H1 (cell line): Measurements from ENCODE around the gene ASTN2. TPM values are rescaled to one million over a fixed set of nuclear protein-coding genes. Genes with fewer than 3 reads are reported as not detected.

ENCODE experiments used
- CTCF ChIA-PET: fragments of 300-600 bp; sonication (Branson Sonifier 250); formaldehyde crosslinking; loops from one replicate; lab custom pipeline; 2021; ENCODE audit not compliant: partially characterized antibody; lab: Charles Lee
- POLR2A ChIA-PET: fragments of 300-600 bp; sonication (Branson Sonifier 250); formaldehyde crosslinking; loops from one replicate; lab custom pipeline; 2021; ENCODE audit warnings: inconsistent platforms; ENCODE audit not compliant: partially characterized antibody; lab: Charles Lee
- DNase-seq, 2 experiments: peaks; one replicate each; pipeline versions ENCODE4 v3.0.0 to v3.0.0-alpha.2; 2010 to 2022; ENCODE audit warnings: low spot score in 2 of 2, low read depth in 1 of 2, mixed read lengths in 1 of 2
- FAIRE-seq: peaks from 2 replicates; lab custom pipeline; 2011; peaks lifted over from hg19 to GRCh38; lab: Jason Lieb, UNC
- H2AFZ ChIP-seq: 2 replicates; pipeline ENCODE4 v1.8.1; 2012; ENCODE audit warnings: low read length, inconsistent platforms
- H2AK5ac ChIP-seq: 2 replicates; pipeline ENCODE4 v1.6.1; 2013; ENCODE audit warnings: low read depth, low read length
- H2BK120ac ChIP-seq: replicated peaks from 2 replicates; pipeline ENCODE3; 2013; ENCODE audit warnings: low read depth, low read length, inconsistent platforms
- H2BK12ac ChIP-seq: 2 replicates; pipeline ENCODE4 v1.6.1; 2013; ENCODE audit warnings: low read depth, low read length
- H2BK15ac ChIP-seq: 2 replicates; pipeline ENCODE4 v1.6.1; 2013; ENCODE audit warnings: low read length
- H2BK20ac ChIP-seq: 2 replicates; pipeline ENCODE4 v1.6.1; 2013; ENCODE audit warnings: low read length
- H2BK5ac ChIP-seq: 2 replicates; pipeline ENCODE4 v1.6.1; 2013; ENCODE audit warnings: low read depth, low read length
- H3K14ac ChIP-seq: 2 replicates; pipeline ENCODE4 v1.6.1; 2013; ENCODE audit warnings: inconsistent platforms; ENCODE audit not compliant: insufficient read length
- H3K18ac ChIP-seq: 2 replicates; pipeline ENCODE4 v1.6.1; 2013; ENCODE audit warnings: low read length; ENCODE audit errors: extremely low read depth
- H3K23ac ChIP-seq: 2 replicates; pipeline ENCODE4 v1.6.1; 2013; ENCODE audit warnings: inconsistent platforms; ENCODE audit not compliant: insufficient read length
- H3K23me2 ChIP-seq: 2 replicates; pipeline ENCODE4 v1.6.1; 2013; ENCODE audit warnings: low read depth, low read length
- H3K27ac ChIP-seq: 2 replicates; pipeline ENCODE4 v1.6.1; 2011; ENCODE audit warnings: low read depth, low read length, inconsistent platforms
- H3K27me3 ChIP-seq, 4 experiments: replicated peaks in 1 of 4; 1 replicate in 1 of 4; 2 replicates in 3 of 4; pipeline versions ENCODE4 v1.6.1 to v1.8.1; 2011 to 2013; ENCODE audit warnings: low read length in 3 of 4, mild to moderate bottlenecking in 3 of 4, inconsistent platforms in 2 of 4, mixed read lengths in 2 of 4, moderate library complexity in 1 of 4; ENCODE audit not compliant: control insufficient read depth in 3 of 4, insufficient read depth in 3 of 4; ENCODE audit errors: extremely low read depth in 1 of 4
- H3K36me3 ChIP-seq, 4 experiments: 2 replicates each; pipeline versions ENCODE4 v1.6.1 to v1.8.1; 2011 to 2013; ENCODE audit warnings: mild to moderate bottlenecking in 4 of 4, low read length in 3 of 4, moderate library complexity in 2 of 4, control low read depth in 1 of 4, inconsistent platforms in 1 of 4; ENCODE audit not compliant: insufficient read depth in 4 of 4, control insufficient read depth in 2 of 4
- H3K4ac ChIP-seq: replicated peaks from 2 replicates; pipeline ENCODE3; 2013; ENCODE audit warnings: low read length, low read depth, mixed read lengths, inconsistent platforms; ENCODE audit not compliant: insufficient read length
- H3K4me1 ChIP-seq, 4 experiments: replicated peaks in 1 of 4; 1 replicate in 1 of 4; 2 replicates in 3 of 4; pipeline versions ENCODE4 v1.6.1 to v1.8.1; 2011 to 2013; ENCODE audit warnings: low read length in 3 of 4, inconsistent platforms in 2 of 4, mixed read lengths in 1 of 4; ENCODE audit not compliant: insufficient read depth in 4 of 4, control insufficient read depth in 3 of 4
- H3K4me2 ChIP-seq, 2 experiments: 2 replicates each; pipeline versions ENCODE4 v1.6.1 to v1.8.1; 2011 to 2013; ENCODE audit warnings: low read depth in 2 of 2, low read length in 2 of 2, control low read depth in 1 of 2, inconsistent platforms in 1 of 2, mild to moderate bottlenecking in 1 of 2; ENCODE audit not compliant: insufficient read depth in 1 of 2
- H3K4me3 ChIP-seq, 4 experiments: fragments of 200-600, 300-600 bp in 1 of 4; sonication (generic), shearing (Covaris generic), sonication (Bioruptor Twin) in 1 of 4; 2 replicates each; pipeline versions ENCODE4 v1.5.1 to v1.8.1; 2011 to 2016; ENCODE audit warnings: low read length in 4 of 4, low read depth in 3 of 4, control low read depth in 2 of 4, inconsistent platforms in 2 of 4, mild to moderate bottlenecking in 2 of 4, mixed read lengths in 1 of 4, moderate library complexity in 1 of 4; ENCODE audit not compliant: insufficient read depth in 2 of 4; ENCODE audit errors: extremely low read depth in 1 of 4
- H3K56ac ChIP-seq: replicated peaks from 2 replicates; pipeline ENCODE3; 2013; ENCODE audit warnings: low read depth, mild to moderate bottlenecking, mixed read lengths, low read length, inconsistent platforms; ENCODE audit not compliant: insufficient read length
- H3K79me1 ChIP-seq: 2 replicates; pipeline ENCODE4 v1.6.1; 2013; ENCODE audit warnings: low read depth, low read length, control low read depth
- H3K79me2 ChIP-seq, 2 experiments: 2 replicates each; pipeline versions ENCODE4 v1.6.1 to v1.8.1; 2012 to 2013; ENCODE audit warnings: low read length in 2 of 2, mild to moderate bottlenecking in 2 of 2, inconsistent platforms in 1 of 2; ENCODE audit not compliant: insufficient read depth in 2 of 2, control insufficient read depth in 1 of 2
- H3K9ac ChIP-seq, 4 experiments: replicated peaks in 1 of 4; 1 replicate in 1 of 4; 2 replicates in 3 of 4; pipeline versions ENCODE4 v1.6.1 to v1.8.1; 2011 to 2013; ENCODE audit warnings: low read depth in 3 of 4, low read length in 3 of 4, control low read depth in 2 of 4, mild to moderate bottlenecking in 2 of 4, moderate library complexity in 2 of 4, inconsistent platforms in 1 of 4; ENCODE audit errors: extremely low read depth in 1 of 4
- H3K9me3 ChIP-seq, 2 experiments: 2 replicates each; pipeline versions ENCODE4 v1.6.1 to v1.8.1; 2012 to 2013; ENCODE audit warnings: mild to moderate bottlenecking in 2 of 2, moderate library complexity in 2 of 2, control low read depth in 1 of 2, inconsistent platforms in 1 of 2, low read depth in 1 of 2, low read length in 1 of 2, mixed read lengths in 1 of 2; ENCODE audit not compliant: insufficient read depth in 2 of 2
- H4K20me1 ChIP-seq, 2 experiments: replicated peaks in 1 of 2; 2 replicates each; pipeline versions ENCODE3 to v1.8.1; 2011 to 2013; ENCODE audit warnings: inconsistent platforms in 2 of 2, low read length in 2 of 2, mild to moderate bottlenecking in 1 of 2; ENCODE audit not compliant: insufficient read depth in 2 of 2, control insufficient read depth in 1 of 2
- H4K5ac ChIP-seq: 2 replicates; pipeline ENCODE4 v1.6.1; 2013; ENCODE audit warnings: low read length, low read depth, mixed read lengths, inconsistent platforms; ENCODE audit not compliant: insufficient read length
- H4K8ac ChIP-seq: 2 replicates; pipeline ENCODE4 v1.8.0; 2013; ENCODE audit warnings: mild to moderate bottlenecking, moderate library complexity, low read length, inconsistent platforms; ENCODE audit not compliant: insufficient read depth; ENCODE audit errors: extremely low read depth
- H4K91ac ChIP-seq: replicated peaks from 2 replicates; pipeline ENCODE3; 2013; ENCODE audit warnings: low read length, mixed read lengths, inconsistent platforms; ENCODE audit not compliant: insufficient read length
- BACH1 ChIP-seq: IDR thresholded peaks from 2 replicates; pipeline ENCODE4 v1.6.1; 2012; ENCODE audit warnings: low read length, improper control_type of control experiment
- CBX5 ChIP-seq: fragments of 300-800, 300-1000 bp; sonication (generic); IDR thresholded peaks from 2 replicates; pipeline ENCODE4 v1.7.1; 2016; ENCODE audit warnings: antibody characterized with exemption, low read length, low read depth
- CHD1 ChIP-seq: IDR thresholded peaks from 2 replicates; pipeline ENCODE4 v1.6.1; 2012; ENCODE audit warnings: low read depth, low read length, improper control_type of control experiment
- GABPA ChIP-seq: IDR thresholded peaks from 2 replicates; pipeline ENCODE4 v1.6.1; 2011; ENCODE audit warnings: mild to moderate bottlenecking, low read length, moderate library complexity, borderline replicate concordance; ENCODE audit not compliant: insufficient read depth
- GTF2F1 ChIP-seq: IDR thresholded peaks from 2 replicates; pipeline ENCODE4 v1.6.1; 2012; ENCODE audit warnings: low read depth, low read length, improper control_type of control experiment, borderline replicate concordance
- RBBP5 ChIP-seq: IDR thresholded peaks from 2 replicates; pipeline ENCODE4 v1.7.1; 2012; ENCODE audit warnings: low read depth, mild to moderate bottlenecking, inconsistent platforms, low read length, moderate library complexity, borderline replicate concordance
- RNF2 ChIP-seq: fragments of 200-900, 300-1000 bp; sonication (generic); IDR thresholded peaks from 2 replicates; pipeline ENCODE4 v1.7.1; 2016; ENCODE audit warnings: borderline replicate concordance, low read depth, mild to moderate bottlenecking, antibody characterized with exemption, low read length; ENCODE audit not compliant: poor library complexity, severe bottlenecking; ENCODE audit errors: missing control alignments
- TBP ChIP-seq: IDR thresholded peaks from 2 replicates; pipeline ENCODE4 v1.6.1; 2011; ENCODE audit warnings: low read depth, low read length, improper control_type of control experiment
- WGBS, 2 experiments: shearing (Covaris generic) in 1 of 2; methylation state at CpG; one replicate each; pipeline versions ENCODE4 v1.1.6 to v1.1.7; 2013 to 2015; ENCODE audit warnings: low lambda C conversion rate in 2 of 2, mixed read lengths in 2 of 2, inconsistent platforms in 1 of 2, low coverage in 1 of 2, missing lambda C conversion rate in 1 of 2; ENCODE audit not compliant: insufficient replicate concordance in 2 of 2, insufficient coverage in 1 of 2, insufficient read length in 1 of 2; ENCODE audit errors: extremely low coverage in 1 of 2, missing lambda C conversion rate in 1 of 2; 5-methylcytosine and 5-hydroxymethylcytosine counted together
- polyA plus RNA-seq, 7 experiments: library from polyadenylated mRNA; depleted of rRNA in 3 of 7; stranded (reverse) in 5 of 7; unstranded in 2 of 7; fragments of >200 nt in 5 of 7; fragments of 200-250 nt in 2 of 7; gene quantifications; 1 replicate in 5 of 7; 2 replicates in 1 of 7; 4 replicates in 1 of 7; pipeline versions ENCODE4 v1.2.1 to v1.2.3, GENCODE V29; 2011 to 2013; ENCODE audit warnings: missing spikeins in 2 of 7, mixed read lengths in 2 of 7
- total RNA-seq: library from RNA; stranded (reverse); fragmentation: NEBNext Ultra II Directional; extraction: Animal tissue kit (Norgen Biotek cat#: 25700); gene quantifications from 2 replicates; pipeline ENCODE4 v1.2.1, GENCODE V29; 2021

The ASTN2 gene
- total and polyA plus RNA-seq, 2 of the 8 experiments (the other 6 are each of a cell fraction or from before 2014, with no cell fraction given): 8.2 to 13.7 TPM

DNA sequence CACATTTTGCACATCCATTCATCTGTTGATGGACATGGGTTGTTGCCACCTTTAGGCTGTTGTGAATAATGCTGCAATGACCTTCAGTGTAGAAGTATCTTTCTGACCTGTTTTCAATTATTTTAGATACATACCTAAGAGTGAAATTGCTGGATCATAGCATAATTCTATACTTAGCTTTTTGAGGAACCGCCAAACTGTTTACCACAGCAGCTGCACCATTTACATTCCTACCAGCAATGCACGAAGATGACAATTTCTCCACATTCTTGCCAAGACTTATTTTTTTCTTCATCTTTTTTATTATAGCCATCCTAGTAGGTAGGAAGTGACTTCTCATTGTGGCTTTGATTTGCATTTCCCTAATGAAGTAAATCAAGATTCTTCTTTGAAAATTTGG, 36.5 kb upstream of the ASTN2 start:
- no peak overlapping the region for H3K4me2 ChIP-seq
- no peak overlapping the region for H3K56ac ChIP-seq
- H2BK12ac ChIP-seq: no peak overlapping the region
- H3K23me2 ChIP-seq: no peaks in the 10 kb centered on the region
- H2BK20ac ChIP-seq: no peak overlapping the region
- H3K14ac ChIP-seq: no peak overlapping the region
- no peaks in the 10 kb centered on the region for H3K79me1 ChIP-seq
- no peaks in the 10 kb centered on the region for H3K4me1 ChIP-seq
- H3K18ac ChIP-seq: no peak overlapping the region
- ChIA-PET POLR2A (no interaction called here), CTCF (interaction anchor here (1.1 to 2.3 kb wide), 2 partner anchors 11 to 40 kb away, joined by 3 to 8 read pairs; no protein-coding TSS in a partner anchor)
- no peak overlapping the region for H2BK15ac ChIP-seq
- H3K9me3 ChIP-seq: no peaks in the 10 kb centered on the region
- H4K91ac ChIP-seq: no peak overlapping the region
- no peaks in the 10 kb centered on the region for H3K36me3 ChIP-seq
- H3K23ac ChIP-seq: no peak overlapping the region
- no peak for DNase-seq
- H3K27me3 ChIP-seq: no peaks in the 10 kb centered on the region
- WGBS, 2 experiments: 89% methylated on average over 2 of the region's 2 CpGs; no CpG with 5 or more reads in 1 of the 2 experiments
- TF ChIP-seq CHD1 (no peak), TBP (no peak), BACH1 (no peak), RNF2 (no peak), RBBP5 (no peak), CBX5 (no peak), GABPA (no peak), GTF2F1 (no peak)
- TF ChIP-seq, all 59 proteins: peak for 0
- Histone ChIP-seq H3K4ac (no peak overlapping the region), H3K27ac (no peak overlapping the region), H4K8ac (no peak overlapping the region), H4K20me1 (no peaks in the 10 kb centered on the region), H2AFZ (no peak overlapping the region), H3K4me3 (no peak overlapping the region), H2AK5ac (no peak overlapping the region), H4K5ac (no peak overlapping the region), H3K79me2 (no peaks in the 10 kb centered on the region), H3K9ac (no peak overlapping the region), H2BK5ac (no peak overlapping the region), H2BK120ac (no peak overlapping the region)
- no peak for FAIRE-seq
